Measurements from ENCODE around the gene PTTG2. TPM values are rescaled to one million over a fixed set of nuclear protein-coding genes. Genes with fewer than 3 reads are reported as not detected.

Gene PTTG2
- polyA plus RNA-seq, 1 donor from 2014 or later = not detected

DNA sequence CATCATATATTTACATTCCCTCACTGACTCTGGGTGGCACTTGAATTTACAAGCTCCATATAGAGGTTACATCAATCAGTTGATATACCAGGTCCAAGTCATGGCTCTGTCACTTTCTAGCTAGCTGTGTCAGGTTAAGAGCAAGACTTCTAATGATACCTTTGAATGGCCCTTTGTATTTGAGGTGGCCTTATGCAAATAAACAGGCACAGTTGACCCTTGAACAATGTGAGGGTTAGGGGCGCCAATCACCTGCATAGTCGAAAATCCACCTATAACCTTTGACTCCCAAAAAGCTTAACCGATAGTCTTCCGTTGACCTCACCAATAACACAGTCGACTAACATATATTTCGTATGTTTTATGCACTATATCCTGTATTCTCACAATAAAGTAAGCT is 1.3 kb upstream of the PTTG2 start:
- Histone ChIP-seq H4K20me1 (ENCODE audit: insufficient read depth) (no peaks in the 10 kb centered on the region), H3K27me3 (ENCODE audit: insufficient read depth, low read depth, low read length) (no peaks in the 10 kb centered on the region), H3K4me3 (ENCODE audit: low read length) (no peak overlapping the region), H2AFZ (ENCODE audit: low read depth, low read length) (no peak overlapping the region), H3K9me3 (ENCODE audit: low read length) (no peaks in the 10 kb centered on the region), H3K4me2 (ENCODE audit: low read length) (no peak overlapping the region), H3F3A (ENCODE audit: insufficient read depth, low read length, poor library complexity, severe bottlenecking) (no peaks in the 10 kb centered on the region), H3K27ac (ENCODE audit: low read length) (no peak overlapping the region), H3K9ac (ENCODE audit: low read length) (no peak overlapping the region), H3K36me3 (ENCODE audit: insufficient read depth, low read length) (no peaks in the 10 kb centered on the region), H3K79me2 (replicated peaks; ENCODE audit: insufficient read depth, low read length) (no peaks in the 10 kb centered on the region), H3K9me2 (ENCODE audit: insufficient read depth, low read length) (no peaks in the 10 kb centered on the region)
- no peak for TF ChIP-seq TAF1 (IDR thresholded peaks at IDR 0.05; ENCODE audit: low read depth)
- TF ChIP-seq, protein P1, sequence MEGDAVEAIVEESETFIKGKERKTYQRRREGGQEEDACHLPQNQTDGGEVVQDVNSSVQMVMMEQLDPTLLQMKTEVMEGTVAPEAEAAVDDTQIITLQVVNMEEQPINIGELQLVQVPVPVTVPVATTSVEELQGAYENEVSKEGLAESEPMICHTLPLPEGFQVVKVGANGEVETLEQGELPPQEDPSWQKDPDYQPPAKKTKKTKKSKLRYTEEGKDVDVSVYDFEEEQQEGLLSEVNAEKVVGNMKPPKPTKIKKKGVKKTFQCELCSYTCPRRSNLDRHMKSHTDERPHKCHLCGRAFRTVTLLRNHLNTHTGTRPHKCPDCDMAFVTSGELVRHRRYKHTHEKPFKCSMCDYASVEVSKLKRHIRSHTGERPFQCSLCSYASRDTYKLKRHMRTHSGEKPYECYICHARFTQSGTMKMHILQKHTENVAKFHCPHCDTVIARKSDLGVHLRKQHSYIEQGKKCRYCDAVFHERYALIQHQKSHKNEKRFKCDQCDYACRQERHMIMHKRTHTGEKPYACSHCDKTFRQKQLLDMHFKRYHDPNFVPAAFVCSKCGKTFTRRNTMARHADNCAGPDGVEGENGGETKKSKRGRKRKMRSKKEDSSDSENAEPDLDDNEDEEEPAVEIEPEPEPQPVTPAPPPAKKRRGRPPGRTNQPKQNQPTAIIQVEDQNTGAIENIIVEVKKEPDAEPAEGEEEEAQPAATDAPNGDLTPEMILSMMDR (IDR thresholded peaks at IDR 0.05; ENCODE audit: poor library complexity, severe bottlenecking) = no peak
- TF ChIP-seq, protein P2, sequence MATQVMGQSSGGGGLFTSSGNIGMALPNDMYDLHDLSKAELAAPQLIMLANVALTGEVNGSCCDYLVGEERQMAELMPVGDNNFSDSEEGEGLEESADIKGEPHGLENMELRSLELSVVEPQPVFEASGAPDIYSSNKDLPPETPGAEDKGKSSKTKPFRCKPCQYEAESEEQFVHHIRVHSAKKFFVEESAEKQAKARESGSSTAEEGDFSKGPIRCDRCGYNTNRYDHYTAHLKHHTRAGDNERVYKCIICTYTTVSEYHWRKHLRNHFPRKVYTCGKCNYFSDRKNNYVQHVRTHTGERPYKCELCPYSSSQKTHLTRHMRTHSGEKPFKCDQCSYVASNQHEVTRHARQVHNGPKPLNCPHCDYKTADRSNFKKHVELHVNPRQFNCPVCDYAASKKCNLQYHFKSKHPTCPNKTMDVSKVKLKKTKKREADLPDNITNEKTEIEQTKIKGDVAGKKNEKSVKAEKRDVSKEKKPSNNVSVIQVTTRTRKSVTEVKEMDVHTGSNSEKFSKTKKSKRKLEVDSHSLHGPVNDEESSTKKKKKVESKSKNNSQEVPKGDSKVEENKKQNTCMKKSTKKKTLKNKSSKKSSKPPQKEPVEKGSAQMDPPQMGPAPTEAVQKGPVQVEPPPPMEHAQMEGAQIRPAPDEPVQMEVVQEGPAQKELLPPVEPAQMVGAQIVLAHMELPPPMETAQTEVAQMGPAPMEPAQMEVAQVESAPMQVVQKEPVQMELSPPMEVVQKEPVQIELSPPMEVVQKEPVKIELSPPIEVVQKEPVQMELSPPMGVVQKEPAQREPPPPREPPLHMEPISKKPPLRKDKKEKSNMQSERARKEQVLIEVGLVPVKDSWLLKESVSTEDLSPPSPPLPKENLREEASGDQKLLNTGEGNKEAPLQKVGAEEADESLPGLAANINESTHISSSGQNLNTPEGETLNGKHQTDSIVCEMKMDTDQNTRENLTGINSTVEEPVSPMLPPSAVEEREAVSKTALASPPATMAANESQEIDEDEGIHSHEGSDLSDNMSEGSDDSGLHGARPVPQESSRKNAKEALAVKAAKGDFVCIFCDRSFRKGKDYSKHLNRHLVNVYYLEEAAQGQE (IDR thresholded peaks at IDR 0.05; ENCODE audit: borderline replicate concordance) = no peak
- TF ChIP-seq RAD21 (conservative IDR thresholded peaks at IDR 0.05) = no peak
- no peak for TF ChIP-seq EP300 (conservative IDR thresholded peaks at IDR 0.05; ENCODE audit: poor library complexity, severe bottlenecking)
- TF ChIP-seq POLR2AphosphoS5 (IDR thresholded peaks at IDR 0.05) = no peak
- no peak for TF ChIP-seq SMC3 (conservative IDR thresholded peaks at IDR 0.05; ENCODE audit: poor library complexity)
- no peak for TF ChIP-seq MXI1 (conservative IDR thresholded peaks at IDR 0.05; ENCODE audit: poor library complexity, severe bottlenecking)
- no peak for TF ChIP-seq EZH2 (IDR thresholded peaks at IDR 0.05; ENCODE audit: borderline replicate concordance, insufficient read depth, low read length, poor library complexity, severe bottlenecking)

DNA sequence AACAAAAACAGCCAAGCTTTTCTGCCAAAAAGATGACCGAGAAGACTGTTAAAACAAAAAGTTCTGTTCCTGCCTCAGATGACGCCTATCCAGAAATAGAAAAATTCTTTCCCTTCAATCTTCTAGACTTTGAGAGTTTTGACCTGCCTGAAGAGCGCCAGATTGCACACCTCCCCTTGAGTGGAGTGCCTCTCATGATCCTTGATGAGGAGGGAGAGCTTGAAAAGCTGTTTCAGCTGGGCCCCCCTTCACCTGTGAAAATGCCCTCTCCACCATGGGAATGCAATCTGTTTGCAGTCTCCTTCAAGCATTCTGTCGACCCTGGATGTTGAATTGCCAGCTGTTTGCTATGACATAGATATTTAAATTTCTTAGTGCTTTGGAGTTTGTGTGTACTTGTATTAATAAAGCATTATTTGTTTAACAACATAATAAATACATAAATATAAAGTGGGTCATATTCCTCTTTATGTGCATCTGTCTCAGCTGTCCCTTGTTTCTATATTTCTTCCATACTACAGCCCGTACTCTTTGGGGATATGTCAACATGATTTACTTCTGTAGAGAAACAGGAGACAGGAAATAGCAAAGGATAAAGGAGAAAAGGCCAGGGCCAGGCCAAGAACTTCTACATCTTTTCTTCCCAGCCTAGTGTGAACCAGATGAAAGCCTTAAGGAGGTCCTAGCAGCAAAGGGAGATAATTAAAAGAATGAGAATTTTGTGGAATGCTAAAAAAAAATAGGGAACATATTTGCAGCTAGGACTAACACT is 667 bp downstream of the PTTG2 start:
- H3K9me3 ChIP-seq (ENCODE audit: low read length) = no peaks in the 10 kb centered on the region
- H3K9me2 ChIP-seq (ENCODE audit: insufficient read depth, low read length) = no peaks in the 10 kb centered on the region
- TF ChIP-seq MXI1 (conservative IDR thresholded peaks at IDR 0.05; ENCODE audit: poor library complexity, severe bottlenecking) (no peak), RAD21 (conservative IDR thresholded peaks at IDR 0.05) (no peak), EZH2 (IDR thresholded peaks at IDR 0.05; ENCODE audit: borderline replicate concordance, insufficient read depth, low read length, poor library complexity, severe bottlenecking) (no peak), TAF1 (IDR thresholded peaks at IDR 0.05; ENCODE audit: low read depth) (no peak)
- no peaks in the 10 kb centered on the region for H4K20me1 ChIP-seq (ENCODE audit: insufficient read depth)
- no peaks in the 10 kb centered on the region for H3F3A ChIP-seq (ENCODE audit: insufficient read depth, low read length, poor library complexity, severe bottlenecking)
- no peak overlapping the region for H3K4me3 ChIP-seq (ENCODE audit: low read length)
- no peaks in the 10 kb centered on the region for H3K79me2 ChIP-seq (replicated peaks; ENCODE audit: insufficient read depth, low read length)
- no peaks in the 10 kb centered on the region for H3K27me3 ChIP-seq (ENCODE audit: insufficient read depth, low read depth, low read length)
- H2AFZ ChIP-seq (ENCODE audit: low read depth, low read length) = no peak overlapping the region
- no peak overlapping the region for H3K4me2 ChIP-seq (ENCODE audit: low read length)
- H3K27ac ChIP-seq (ENCODE audit: low read length) = no peak overlapping the region
- H3K9ac ChIP-seq (ENCODE audit: low read length) = no peak overlapping the region
- no peaks in the 10 kb centered on the region for H3K36me3 ChIP-seq (ENCODE audit: insufficient read depth, low read length)

All from neural cell (in vitro differentiated cells).